Measurements from ENCODE around the gene PLAAT3.
"Not testable (repeated sequence)": the region's sequence is repeated elsewhere in the genome, so short reads cannot be mapped to it uniquely, and the experiment has no call there.

- not testable (repeated sequence) for TF ChIP-seq PAX5 (IDR thresholded peaks at IDR 0.05; ENCODE audit: insufficient read depth, low read length, severe bottlenecking); SPI1 (IDR thresholded peaks at IDR 0.05; ENCODE audit: low read depth, low read length); POLR2A (IDR thresholded peaks at IDR 0.05; ENCODE audit: low read depth, low read length); POU2F2 (IDR thresholded peaks at IDR 0.05; ENCODE audit: low read depth, low read length); TAF1 (IDR thresholded peaks at IDR 0.05; ENCODE audit: low read depth, low read length)
These were observed 86.1 kb downstream of the PLAAT3 start for GRCh38 chr11:63528156-63528555.

Measured in GM12891 (cell line).